Transverse colon (tissue), 4 donors: Measurements from ENCODE around the gene HSD17B12.

Source experiments
- EP300 ChIP-seq: sonication (generic); formaldehyde crosslinking; IDR thresholded peaks from one replicate; pipeline ENCODE4 v1.6.1; 2017; ENCODE audit warnings: antibody characterized with exemption, low read depth
- POLR2A ChIP-seq: fragments of 450-650 bp; IDR thresholded peaks from one replicate; pipeline ENCODE4 v1.6.1; 2016; ENCODE audit warnings: antibody characterized with exemption, mild to moderate bottlenecking, moderate library complexity
- POLR2AphosphoS5 ChIP-seq, 3 donors: sonication (generic); formaldehyde crosslinking; IDR thresholded peaks; one replicate each; pipeline ENCODE4 v1.6.1; 2016; ENCODE audit warnings: antibody characterized with exemption in 3 of 3
- TF ChIP-seq, protein P1 (sequence below), 5 experiments: fragments of 200-600 bp in 3 of 5; fragments of 450-650 bp in 2 of 5; sonication (generic) in 3 of 5; IDR thresholded peaks; 1 replicate in 2 of 5; 2 replicates in 3 of 5; pipeline ENCODE4 v1.5.1; 2016 to 2017; ENCODE audit warnings: antibody characterized with exemption in 5 of 5, inconsistent platforms in 3 of 5, mild to moderate bottlenecking in 2 of 5, moderate library complexity in 1 of 5

DNA sequence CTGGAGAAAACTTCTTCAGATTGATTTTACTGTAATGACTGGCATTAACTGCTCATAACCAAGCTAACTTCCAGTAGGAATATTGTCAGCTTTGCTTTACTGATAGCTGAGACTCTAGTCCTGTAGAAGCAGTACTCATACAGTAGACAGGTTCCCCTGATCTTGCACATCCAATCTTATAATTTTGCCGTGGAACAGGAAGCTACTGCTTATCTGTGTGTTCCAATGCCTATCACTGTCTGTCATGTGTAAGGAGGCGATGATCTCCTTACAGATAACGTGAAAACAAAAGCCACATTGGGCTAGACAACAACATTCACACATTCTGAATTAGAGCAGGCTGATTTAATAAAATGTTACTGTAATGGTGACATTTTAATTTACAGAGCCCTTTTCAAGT is 13.2 kb downstream of the HSD17B12 start:
- TF ChIP-seq POLR2A (no peak), EP300 (no peak), POLR2AphosphoS5 (IDR thresholded peaks at IDR 0.05) (no peak)
- TF ChIP-seq, protein P1, sequence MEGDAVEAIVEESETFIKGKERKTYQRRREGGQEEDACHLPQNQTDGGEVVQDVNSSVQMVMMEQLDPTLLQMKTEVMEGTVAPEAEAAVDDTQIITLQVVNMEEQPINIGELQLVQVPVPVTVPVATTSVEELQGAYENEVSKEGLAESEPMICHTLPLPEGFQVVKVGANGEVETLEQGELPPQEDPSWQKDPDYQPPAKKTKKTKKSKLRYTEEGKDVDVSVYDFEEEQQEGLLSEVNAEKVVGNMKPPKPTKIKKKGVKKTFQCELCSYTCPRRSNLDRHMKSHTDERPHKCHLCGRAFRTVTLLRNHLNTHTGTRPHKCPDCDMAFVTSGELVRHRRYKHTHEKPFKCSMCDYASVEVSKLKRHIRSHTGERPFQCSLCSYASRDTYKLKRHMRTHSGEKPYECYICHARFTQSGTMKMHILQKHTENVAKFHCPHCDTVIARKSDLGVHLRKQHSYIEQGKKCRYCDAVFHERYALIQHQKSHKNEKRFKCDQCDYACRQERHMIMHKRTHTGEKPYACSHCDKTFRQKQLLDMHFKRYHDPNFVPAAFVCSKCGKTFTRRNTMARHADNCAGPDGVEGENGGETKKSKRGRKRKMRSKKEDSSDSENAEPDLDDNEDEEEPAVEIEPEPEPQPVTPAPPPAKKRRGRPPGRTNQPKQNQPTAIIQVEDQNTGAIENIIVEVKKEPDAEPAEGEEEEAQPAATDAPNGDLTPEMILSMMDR (IDR thresholded peaks at IDR 0.05), result no peak
